ENCODE results near the gene MCF2L.

DNA sequence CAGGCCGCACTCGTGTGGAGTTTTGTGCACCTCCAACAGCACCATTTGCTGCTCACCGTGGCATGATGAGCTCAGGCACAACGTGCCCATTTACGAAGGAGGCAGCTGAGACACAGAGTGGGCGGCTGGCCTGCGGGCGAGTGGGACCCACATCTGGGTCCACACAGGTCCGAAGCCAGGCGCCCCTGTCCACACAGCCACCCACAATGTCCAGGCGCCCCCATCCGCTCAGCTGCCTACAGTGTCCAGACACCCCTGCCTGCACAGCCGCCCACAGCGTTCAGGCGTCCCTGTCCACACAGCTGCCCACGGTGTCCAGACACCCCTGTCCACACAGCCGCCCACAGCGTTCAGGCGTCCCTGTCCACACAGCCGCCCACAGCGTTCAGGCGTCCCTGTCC, 94.1 kb downstream of the MCF2L start:
- TF ChIP-seq, protein P1, sequence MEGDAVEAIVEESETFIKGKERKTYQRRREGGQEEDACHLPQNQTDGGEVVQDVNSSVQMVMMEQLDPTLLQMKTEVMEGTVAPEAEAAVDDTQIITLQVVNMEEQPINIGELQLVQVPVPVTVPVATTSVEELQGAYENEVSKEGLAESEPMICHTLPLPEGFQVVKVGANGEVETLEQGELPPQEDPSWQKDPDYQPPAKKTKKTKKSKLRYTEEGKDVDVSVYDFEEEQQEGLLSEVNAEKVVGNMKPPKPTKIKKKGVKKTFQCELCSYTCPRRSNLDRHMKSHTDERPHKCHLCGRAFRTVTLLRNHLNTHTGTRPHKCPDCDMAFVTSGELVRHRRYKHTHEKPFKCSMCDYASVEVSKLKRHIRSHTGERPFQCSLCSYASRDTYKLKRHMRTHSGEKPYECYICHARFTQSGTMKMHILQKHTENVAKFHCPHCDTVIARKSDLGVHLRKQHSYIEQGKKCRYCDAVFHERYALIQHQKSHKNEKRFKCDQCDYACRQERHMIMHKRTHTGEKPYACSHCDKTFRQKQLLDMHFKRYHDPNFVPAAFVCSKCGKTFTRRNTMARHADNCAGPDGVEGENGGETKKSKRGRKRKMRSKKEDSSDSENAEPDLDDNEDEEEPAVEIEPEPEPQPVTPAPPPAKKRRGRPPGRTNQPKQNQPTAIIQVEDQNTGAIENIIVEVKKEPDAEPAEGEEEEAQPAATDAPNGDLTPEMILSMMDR (IDR thresholded peaks at IDR 0.05), result no peak
- TF ChIP-seq POLR2A (IDR thresholded peaks at IDR 0.05), result no peak

Data from body of pancreas (tissue), 4 donors.